Cortex of kidney (tissue), 1 donor: ENCODE results near the gene LUM.
"Not testable (repeated sequence)": the region's sequence is repeated elsewhere in the genome, so short reads cannot be mapped to it uniquely, and the experiment has no call there.

Experiments
- DNase-seq: peaks from one replicate; lab custom pipeline; 2025; lab: John Stamatoyannopoulos, UW

Gene LUM

GRCh38 chr12:91109581-91110310, 1.5 kb downstream of the LUM start:
- DNase-seq = no peak

- no peak for DNase-seq
Measured at GRCh38 chr12:91109148-91109564, 2.1 kb downstream of the LUM start.

DNA sequence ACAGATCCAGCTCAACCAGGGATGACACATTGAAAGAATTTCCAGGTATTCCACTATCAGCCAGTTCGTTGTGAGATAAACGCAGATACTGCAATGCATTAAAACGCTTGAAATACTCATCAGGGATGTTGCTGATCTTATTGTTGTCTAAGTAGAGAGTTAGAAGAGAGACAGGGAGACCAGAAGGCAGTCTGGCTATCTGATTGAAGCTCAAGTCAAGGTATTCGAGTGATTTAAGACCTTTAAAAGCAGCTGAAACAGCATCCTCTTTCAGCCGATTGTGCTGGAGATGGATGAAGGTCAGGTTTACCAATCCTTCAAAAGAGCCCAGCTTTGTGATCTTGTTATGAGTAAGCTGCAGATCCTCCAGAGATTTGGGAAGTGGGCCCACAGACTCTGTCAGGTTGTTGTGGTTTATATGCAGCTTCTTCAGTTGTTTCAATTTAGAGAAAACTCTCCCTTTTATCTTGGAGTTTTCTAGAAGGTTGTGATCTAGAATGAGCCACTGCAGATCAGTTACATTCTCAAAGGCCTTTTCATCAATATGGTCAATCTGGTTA, 3.0 kb downstream of the LUM start:
- no peak for DNase-seq

DNA sequence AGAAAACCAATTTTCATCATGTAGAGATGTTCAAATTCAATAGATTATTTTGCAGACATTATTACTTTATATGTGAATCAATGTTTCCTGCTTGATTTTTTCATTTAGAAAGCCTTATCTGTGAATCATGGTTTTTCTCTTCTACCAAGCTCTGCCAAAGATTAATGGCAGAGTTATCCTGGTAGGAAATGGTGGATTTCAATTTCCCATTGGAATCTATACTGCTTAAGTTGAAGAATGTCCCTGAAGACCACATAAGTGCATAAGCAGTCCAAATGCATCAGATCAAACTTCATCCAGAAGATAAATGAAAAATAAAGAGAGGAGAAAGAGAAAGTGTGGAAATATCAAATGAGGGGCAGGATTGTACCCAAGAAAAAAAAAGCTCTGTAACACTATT, 5.0 kb downstream of the LUM start:
- no peak for DNase-seq

- no peak for DNase-seq
Measured at GRCh38 chr12:91105807-91106206, 5.5 kb downstream of the LUM start.

- DNase-seq = no peak
Measured at GRCh38 chr12:91104812-91105466, 6.4 kb downstream of the LUM start.

- DNase-seq = no peak
Measured at GRCh38 chr12:91103624-91104023, 7.7 kb downstream of the LUM start.

- DNase-seq = no peak
Measured at GRCh38 chr12:91103101-91103500, 8.2 kb downstream of the LUM start.

DNA sequence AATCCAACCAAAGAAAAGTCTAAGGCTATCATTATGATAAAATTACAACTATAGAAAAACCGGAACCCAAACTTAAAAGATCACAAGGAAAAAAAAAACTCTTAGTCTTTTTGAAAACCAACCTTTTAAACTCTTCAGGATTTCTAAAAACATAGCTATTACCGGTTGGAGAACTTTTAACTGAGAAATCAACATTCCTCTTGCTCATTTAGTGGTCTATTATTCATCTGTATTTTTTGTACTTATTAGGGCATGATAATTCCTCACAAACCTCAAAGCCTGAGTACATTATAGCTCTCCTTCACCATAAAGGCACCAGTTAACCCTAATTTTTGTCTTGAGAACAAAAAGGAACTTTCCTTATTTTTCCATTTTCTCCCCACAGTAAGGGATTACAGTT, 10.4 kb downstream of the LUM start:
- DNase-seq = no peak

DNA sequence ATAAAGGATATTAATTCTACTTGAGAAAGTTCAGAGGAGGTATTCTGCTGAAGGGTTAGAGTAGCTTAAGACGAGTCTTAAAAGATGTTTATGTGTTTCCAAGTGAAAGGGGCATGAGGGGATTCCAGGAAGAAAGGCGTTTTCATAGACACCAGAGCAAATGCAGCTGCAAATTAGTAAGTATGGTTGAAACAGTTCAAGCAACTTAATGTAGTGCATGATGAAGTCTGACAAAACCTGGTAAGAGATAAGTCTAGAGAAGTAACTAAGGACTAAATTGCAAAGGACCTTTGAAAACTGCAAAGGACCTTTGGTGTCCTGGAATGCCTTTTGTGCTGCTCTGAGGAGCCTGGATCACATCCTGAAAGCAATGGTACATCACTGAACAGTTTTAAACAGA, 11.5 kb downstream of the LUM start:
- DNase-seq = no peak

- no peak for DNase-seq
Measured at GRCh38 chr12:91099341-91099740, 12.0 kb downstream of the LUM start.

GRCh38 chr12:91098941-91099340, 12.4 kb downstream of the LUM start:
- no peak for DNase-seq

- DNase-seq = no peak
Measured at GRCh38 chr12:91098461-91098860, 12.8 kb downstream of the LUM start.

- no peak for DNase-seq
Measured at GRCh38 chr12:91094957-91095356, 16.3 kb downstream of the LUM start.

- DNase-seq = no peak
Measured at GRCh38 chr12:91094032-91094662, 17.1 kb downstream of the LUM start.

DNA sequence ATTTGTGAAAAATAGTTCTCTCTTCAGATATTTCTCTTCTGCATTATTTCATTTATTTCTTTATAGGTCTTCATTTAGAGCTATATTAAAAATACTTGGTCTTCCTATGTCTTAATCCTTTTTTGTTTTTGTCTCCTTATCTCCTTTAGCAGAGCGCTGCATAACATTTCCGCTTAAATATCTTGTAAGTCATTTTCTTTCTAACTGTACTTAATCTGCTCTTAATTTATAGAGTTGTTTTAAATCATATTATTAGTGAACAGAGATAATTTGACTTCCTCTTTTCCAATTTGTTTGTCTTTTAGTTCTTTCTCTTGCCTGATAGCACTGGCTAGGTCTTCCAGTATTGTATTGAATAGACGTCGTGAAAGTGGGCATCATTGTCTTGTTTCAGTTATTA, 18.0 kb downstream of the LUM start:
- no peak for DNase-seq

GRCh38 chr12:91091916-91092715, 19.2 kb downstream of the LUM start:
- no peak for DNase-seq

DNA sequence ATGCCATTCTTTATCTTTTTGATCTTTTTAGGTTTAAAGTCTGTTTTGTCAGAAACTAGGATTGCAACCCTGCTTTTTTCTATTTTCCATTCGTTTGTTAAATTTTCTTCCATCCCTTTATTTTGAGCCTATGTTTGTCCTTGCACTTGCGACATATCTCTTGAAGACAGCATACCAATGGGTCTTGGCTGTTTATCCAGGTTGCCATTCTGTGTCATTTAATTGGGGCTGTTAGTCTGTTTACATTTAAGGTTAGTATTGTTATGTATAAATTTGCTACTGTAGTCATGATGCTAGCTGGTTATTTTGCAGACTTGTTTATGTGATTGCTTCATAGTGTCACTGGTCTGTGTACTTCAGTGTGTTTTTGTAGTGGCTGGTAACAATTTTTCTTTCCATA, 21.3 kb downstream of the LUM start:
- DNase-seq = not testable (repeated sequence)

- no peak for DNase-seq
Measured at GRCh38 chr12:91080041-91080440, 31.3 kb downstream of the LUM start.

DNA sequence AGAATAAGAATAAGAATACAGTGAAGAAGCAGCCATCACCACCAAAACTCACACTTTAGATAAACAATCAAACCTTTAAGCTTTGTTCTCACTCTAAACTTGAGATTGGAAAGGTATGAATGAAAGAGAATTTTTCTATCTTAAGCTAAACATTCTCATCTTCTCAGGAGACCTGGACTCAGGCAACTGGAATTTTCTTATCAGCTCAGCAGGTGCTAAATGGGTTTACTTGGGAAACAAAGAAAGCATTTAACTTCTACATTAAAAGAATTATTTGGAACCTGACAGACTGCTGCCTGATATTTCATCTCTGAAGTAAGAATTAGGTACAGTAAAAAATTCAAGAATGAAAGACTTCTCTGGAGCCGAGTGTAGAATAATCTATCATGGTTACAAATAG, 32.8 kb downstream of the LUM start:
- DNase-seq = no peak

GRCh38 chr12:91077228-91077954, 33.9 kb downstream of the LUM start:
- no peak for DNase-seq

- no peak for DNase-seq
Measured at GRCh38 chr12:91074851-91075250, 36.4 kb downstream of the LUM start.
